ENCODE data around the gene HOXA9. TPM values are rescaled to one million over a fixed set of nuclear protein-coding genes. Genes with fewer than 3 reads are reported as not detected.

HOXA9 gene
- polyA plus RNA-seq, 3 donors: 1.4 to 6.3 (median 2.7) TPM

GRCh38 chr7:27202018-27202861, 36.9 kb upstream of the HOXA9 start:
- H3K27ac ChIP-seq (ENCODE audit: low read depth, low read length): no peak overlapping the region
- 8 to 33% (median 23%) methylated on average over 30 of the region's 30 CpGs for WGBS, 3 donors

GRCh38 chr7:27201580-27202017, 36.3 kb upstream of the HOXA9 start:
- WGBS, 3 donors: 13 to 38% (median 21%) methylated on average over 4 of the region's 4 CpGs

DNA sequence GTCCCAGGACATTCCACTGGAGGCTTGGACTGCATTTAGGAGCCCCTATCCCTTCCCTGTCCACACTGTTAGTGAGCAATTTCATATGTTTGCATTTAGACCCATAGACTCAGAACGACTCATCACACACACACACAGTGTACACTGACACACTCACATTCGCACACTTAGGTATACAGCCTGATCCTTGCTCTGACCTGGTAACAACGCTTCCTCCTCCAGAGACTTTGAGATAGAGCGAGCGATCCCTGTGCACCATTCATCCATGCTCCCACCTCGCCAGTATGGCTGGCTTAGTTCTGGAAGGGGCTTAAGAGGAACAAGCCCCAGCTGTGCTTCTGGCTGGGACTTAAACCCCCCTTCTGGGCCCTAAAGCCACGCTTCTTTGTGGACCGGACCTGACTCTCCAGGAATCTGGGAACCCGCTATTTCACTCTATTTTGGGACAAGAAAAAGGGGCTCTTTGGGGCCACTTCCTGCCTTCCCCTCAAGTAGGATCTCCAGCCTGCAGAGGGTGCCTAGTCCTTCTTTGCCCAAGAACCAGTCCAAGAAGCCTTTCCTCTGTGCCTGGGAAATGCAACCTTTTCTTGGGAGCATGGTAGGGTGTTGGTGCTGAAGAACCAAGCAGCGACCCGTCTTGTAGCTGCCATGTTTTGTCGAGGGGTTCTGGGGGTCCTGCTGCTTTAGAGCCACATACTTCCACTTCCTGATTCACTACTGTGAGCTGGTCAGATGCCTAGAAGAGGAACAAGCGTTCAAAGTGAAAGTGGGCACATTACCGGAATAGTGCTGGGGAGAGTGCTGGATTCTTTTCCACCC, 35.6 kb upstream of the HOXA9 start:
- 9 to 28% (median 13%) methylated on average over 14 of the region's 14 CpGs for whole genome bisulfite sequencing, 3 donors
- H3K27ac ChIP-seq (ENCODE audit: low read depth, low read length): no peak overlapping the region

More at GRCh38 chr7:27201580-27202017, 36.3 kb upstream of the HOXA9 start:
- H3K27ac ChIP-seq (ENCODE audit: low read depth, low read length): no peak overlapping the region

- no peak within 1 kb of the TSS for H3K27ac ChIP-seq (ENCODE audit: low read depth, low read length)
Measured at GRCh38 chr7:27199849-27200760, 34.8 kb upstream of the HOXA9 start, which contains the start of gene HOXA13. TSS of gene HOXA13 (minus strand) at chr7:27200091. CDS start at chr7:27200077, 14 bp downstream.

GRCh38 chr7:27198871-27199801, 33.8 kb upstream of the HOXA9 start:
- no peak overlapping the region for H3K27ac ChIP-seq (ENCODE audit: low read depth, low read length)
- WGBS, 3 donors: 3 to 4% (median 3%) methylated on average over 64 to 93 of the region's 93 CpGs

More at GRCh38 chr7:27199849-27200760, 34.8 kb upstream of the HOXA9 start, which contains the start of gene HOXA13:
- 1 to 2% (median 1%) methylated on average over 69 to 97 of the region's 99 CpGs for WGBS, 3 donors

GRCh38 chr7:27198138-27198841, 33.0 kb upstream of the HOXA9 start:
- no peak overlapping the region for H3K27ac ChIP-seq (ENCODE audit: low read depth, low read length)
- WGBS, 3 donors: 12 to 34% (median 12%) methylated on average over 29 of the region's 29 CpGs

- 23 to 41% (median 23%) methylated on average over 18 of the region's 18 CpGs for WGBS, 3 donors
- no peak overlapping the region for H3K27ac ChIP-seq (ENCODE audit: low read depth, low read length)
Measured at GRCh38 chr7:27197137-27198042, 32.1 kb upstream of the HOXA9 start.

GRCh38 chr7:27196287-27196767, 31.0 kb upstream of the HOXA9 start:
- H3K27ac ChIP-seq (ENCODE audit: low read depth, low read length): no peak overlapping the region
- WGBS, 3 donors: 3 to 5% (median 4%) methylated on average over 6 of the region's 6 CpGs

DNA sequence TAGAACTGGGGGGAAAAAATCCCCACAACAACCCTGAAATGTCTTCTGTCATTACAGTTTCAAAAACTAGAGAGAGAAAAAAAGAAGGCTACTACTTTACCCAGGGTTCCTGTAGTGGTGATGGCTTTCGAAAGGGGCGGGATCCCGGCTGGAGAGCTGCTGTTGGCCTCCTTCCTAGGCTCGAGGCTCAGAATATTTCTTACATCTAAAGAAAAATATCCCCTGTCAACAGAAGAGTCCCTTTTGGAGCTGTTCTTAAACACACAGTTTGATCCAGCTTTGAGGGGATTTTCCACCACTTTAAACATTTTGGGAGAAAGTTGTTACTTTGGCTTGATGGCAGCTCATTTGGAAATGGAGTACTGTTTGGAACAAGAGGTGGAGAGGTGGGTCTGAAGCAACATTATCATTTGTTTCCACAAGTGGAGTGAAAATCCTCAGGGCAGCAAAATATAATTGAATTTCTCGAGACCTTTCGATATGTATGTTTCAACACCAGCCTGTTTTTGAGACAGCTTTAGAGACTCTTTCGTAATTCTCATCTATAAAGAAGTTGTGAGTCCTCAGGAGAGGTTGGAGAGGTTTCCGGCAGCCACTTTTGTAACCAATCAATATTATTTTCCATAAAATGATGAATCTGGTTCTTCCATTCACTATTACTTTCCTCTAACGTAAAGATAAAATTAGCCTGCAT, 29.5 kb upstream of the HOXA9 start:
- WGBS, 3 donors: 24 to 41% (median 34%) methylated on average over 9 of the region's 9 CpGs
- no peak overlapping the region for H3K27ac ChIP-seq (ENCODE audit: low read depth, low read length)

DNA sequence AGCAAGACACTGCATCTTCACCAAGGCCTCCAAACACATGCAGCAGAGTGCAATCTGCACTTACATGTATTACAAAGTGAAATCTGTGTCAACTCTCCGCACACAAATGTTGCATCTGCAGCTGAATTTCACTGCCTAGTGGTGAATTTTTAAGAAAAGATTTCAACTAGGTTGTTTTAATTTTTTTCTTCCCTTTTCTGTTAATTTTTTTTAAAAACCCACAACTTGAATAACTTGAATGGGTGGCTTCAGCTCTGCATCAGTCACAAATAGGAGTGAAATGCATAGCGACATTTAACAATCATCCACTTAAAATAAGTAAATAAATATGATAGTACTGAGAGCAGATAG, 28.6 kb upstream of the HOXA9 start:
- H3K27ac ChIP-seq (ENCODE audit: low read depth, low read length): no peak overlapping the region

DNA sequence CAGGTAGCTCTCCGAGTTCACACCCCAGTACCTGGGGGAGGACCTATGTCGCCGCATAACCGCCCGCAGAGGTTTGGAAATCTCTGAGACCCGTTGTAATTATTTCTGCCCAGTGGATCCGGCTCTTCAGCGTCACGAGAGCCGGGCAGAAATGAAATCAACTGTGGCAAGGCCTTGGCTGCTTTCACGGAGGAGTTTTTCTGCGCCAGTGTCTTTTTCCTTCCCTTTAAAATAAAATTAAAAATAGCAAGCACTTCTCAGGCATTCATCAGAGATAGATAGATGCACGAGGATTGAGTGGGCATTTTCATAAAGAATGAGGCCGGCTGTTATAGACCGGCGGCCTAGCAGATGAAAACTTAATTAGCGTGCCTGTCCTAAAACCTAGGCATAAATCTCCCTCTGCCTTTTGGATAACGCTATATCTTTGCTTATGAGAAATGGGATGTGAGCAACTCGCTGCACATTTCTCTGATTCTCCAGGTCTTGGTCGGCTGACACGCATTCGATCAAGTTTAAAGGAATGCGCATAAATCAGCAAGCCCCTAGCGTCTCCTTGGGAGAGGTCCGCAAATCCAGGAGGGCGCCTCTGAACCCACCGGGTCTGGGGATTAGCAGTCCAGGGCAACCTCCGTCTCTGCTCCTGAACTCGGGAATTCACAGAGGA, 28.1 kb upstream of the HOXA9 start:
- H3K27ac ChIP-seq (ENCODE audit: low read depth, low read length): no peak overlapping the region
- 17 to 35% (median 18%) methylated on average over 29 of the region's 29 CpGs for WGBS, 3 donors

More for the DNA sequence above, 28.6 kb upstream of the HOXA9 start:
- 31 to 55% (median 45%) methylated on average over 2 of the region's 2 CpGs for WGBS, 3 donors

GRCh38 chr7:27192546-27193334, 27.4 kb upstream of the HOXA9 start:
- no peak overlapping the region for H3K27ac ChIP-seq (ENCODE audit: low read depth, low read length)
- WGBS, 3 donors: 2 to 5% (median 3%) methylated on average over 76 to 78 of the region's 78 CpGs

DNA sequence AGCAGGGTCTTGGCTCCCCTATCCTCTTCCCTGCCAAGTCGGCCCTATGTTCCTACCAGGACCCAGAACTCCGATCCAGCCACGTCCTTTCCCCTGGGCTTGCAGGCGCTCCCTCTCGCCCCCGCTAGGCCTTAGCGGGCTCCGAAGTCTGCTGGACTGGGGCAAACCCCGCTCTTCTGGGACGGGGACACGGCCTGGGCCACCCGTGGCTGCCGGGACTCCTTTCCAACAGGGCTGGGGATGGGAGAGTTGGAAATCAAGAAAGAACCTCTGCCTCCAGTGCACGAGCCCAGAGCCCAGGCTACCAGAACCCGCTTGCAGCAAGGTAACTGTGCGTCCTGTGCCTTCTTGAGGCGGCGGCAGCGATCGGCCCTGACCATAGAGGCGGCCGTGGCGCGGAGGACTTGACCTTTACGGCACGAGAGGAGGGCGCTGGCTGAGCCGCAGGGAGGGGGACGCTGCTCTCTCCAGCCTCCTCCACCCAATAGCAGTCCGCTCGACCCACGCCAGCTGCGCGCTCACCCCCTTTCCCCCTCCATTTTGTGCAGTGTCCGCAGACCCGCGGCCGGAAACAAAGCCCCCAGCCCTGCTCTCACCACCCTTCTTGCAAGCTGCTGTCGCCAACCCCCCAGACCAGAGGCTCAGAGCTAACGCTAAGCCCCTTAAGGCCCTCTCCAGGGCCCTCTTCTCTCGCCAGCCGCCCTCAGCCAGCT, 26.7 kb upstream of the HOXA9 start:
- no peak overlapping the region for H3K27ac ChIP-seq (ENCODE audit: low read depth, low read length)

More for the DNA sequence above, 26.7 kb upstream of the HOXA9 start:
- WGBS, 3 donors: 9 to 19% (median 16%) methylated on average over 40 to 42 of the region's 42 CpGs

Measured in adipose tissue (tissue), 3 donors.